Measurements from ENCODE around the gene IRF2BP1.

DNA sequence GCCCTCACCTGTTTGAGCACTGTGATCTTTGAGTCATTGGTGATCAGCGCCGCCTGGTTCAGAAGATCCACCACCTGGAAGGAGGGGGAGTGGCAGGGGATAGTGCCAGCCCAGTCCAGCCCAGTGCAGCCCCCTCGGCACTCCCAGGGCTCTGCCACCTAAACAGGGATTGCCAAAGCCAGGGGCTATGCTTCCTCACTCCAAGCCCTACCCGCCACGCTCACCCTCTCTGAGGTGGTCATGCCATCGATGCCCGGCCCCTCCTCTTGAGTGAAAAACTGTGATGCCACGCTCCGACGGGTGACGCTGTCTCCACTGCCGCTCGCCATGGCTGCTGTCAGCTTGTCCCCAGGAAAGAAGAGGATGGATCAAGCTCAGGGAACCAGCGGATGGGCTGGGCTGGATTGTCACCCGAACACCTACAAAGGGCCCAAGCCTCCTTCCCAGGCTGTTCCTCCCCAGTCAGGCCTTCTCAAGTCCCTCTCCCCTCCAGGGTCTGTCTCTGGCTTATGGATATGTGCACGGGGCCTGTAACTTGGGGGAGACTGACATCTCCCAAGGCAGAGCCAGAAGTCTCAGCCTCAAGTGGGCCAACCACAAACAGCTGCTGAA, 31.7 kb downstream of the IRF2BP1 start:
- TF ChIP-seq, protein P1, sequence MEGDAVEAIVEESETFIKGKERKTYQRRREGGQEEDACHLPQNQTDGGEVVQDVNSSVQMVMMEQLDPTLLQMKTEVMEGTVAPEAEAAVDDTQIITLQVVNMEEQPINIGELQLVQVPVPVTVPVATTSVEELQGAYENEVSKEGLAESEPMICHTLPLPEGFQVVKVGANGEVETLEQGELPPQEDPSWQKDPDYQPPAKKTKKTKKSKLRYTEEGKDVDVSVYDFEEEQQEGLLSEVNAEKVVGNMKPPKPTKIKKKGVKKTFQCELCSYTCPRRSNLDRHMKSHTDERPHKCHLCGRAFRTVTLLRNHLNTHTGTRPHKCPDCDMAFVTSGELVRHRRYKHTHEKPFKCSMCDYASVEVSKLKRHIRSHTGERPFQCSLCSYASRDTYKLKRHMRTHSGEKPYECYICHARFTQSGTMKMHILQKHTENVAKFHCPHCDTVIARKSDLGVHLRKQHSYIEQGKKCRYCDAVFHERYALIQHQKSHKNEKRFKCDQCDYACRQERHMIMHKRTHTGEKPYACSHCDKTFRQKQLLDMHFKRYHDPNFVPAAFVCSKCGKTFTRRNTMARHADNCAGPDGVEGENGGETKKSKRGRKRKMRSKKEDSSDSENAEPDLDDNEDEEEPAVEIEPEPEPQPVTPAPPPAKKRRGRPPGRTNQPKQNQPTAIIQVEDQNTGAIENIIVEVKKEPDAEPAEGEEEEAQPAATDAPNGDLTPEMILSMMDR (IDR thresholded peaks at IDR 0.05): no peak
- no peak for TF ChIP-seq POLR2A (IDR thresholded peaks at IDR 0.05)
